HTERT RPE-1 (cell line): Measurements from ENCODE around the gene IWS1.

ENCODE experiments used
- in situ Hi-C: fragments of 300-500 bp; cut with MboI; formaldehyde crosslinking; loops from 4 replicates; pipeline ENCODE4 v1.14.3; 2020; ENCODE audit warnings: low sequenced_read_pairs

Gene IWS1

DNA sequence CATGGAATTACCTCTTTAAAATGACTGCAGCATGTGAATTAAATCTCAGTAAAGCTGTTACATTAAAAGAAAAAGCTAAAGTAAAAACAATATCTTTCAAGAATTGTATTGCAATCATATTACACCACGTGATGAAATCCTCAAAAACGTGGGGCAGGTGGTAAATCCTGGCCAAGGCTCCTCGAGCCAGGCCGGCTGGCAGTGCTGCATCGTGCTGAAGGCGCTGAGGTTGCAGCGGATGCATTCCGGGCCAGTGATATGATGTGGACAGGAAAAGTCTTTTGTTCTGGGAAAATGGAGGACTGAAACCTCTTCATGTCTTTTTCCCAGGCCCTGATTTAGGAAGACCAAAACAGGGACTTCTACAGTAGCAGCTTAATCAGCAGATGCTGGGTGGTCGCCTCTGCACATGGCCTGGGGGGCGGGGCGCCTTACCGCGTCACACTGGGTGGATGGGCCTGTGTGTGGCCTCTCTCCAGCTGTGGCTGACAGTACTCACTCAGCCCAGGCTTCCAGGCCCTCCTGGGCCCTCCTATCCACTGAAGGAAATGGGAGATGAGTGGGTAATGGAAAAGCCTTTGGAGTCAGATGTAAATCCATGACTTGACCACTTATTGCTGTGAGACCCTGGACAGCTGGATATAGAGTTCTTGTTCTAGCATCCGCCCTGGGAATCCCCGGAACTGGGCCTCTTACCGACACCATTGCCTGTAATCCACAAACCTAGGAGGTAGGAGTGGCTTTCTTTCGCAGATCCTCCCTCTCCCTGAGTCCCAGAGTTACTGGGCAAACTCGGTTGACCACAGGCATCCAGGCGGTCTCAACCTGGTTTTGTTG lies 62.9 kb downstream of the IWS1 start:
- in situ Hi-C loops = loop anchor here (25.0 kb wide), 1 partner anchor 151 kb away; no protein-coding TSS in a partner anchor

DNA sequence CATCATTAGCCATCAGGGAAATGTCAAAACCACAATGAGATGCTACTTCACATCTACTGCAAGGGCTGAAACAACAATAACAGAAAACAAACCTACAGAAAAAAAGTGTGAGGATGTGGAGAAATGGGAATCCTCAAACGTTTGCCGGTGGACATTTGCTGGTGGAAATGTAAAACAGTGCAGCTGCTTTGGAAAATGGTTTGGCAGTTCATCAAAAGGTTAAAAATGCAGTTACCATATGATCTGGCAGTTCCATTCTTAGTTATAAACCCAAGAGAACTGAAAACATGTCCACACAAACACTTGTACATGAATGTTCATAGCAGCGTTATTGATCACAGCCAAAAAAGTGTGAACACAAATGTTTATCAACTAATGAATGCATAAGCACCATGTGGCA lies 63.8 kb downstream of the IWS1 start:
- in situ Hi-C loops = loop anchor here (25.0 kb wide), 1 partner anchor 150 kb away; no protein-coding TSS in a partner anchor

DNA sequence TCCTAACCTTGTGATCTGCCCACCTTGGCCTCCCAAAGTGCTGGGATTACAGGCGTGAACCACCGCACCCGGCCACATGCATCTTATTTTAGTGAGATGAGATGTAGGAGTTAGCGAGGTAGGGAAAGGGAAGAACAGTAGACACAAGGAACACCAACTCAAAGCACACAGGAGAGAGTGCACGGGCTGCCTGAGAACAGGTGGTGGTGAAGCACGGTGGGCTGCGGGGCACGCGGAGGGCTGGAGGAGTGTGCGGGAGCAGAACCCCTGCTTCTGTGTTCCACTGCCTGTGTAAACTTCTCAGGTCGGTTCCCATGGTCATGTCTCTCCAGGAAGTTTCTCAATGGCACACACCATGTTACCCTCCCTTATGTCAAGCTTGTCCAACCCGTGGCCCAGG lies 69.3 kb downstream of the IWS1 start:
- in situ Hi-C loops = loop anchor here (25.0 kb wide), 1 partner anchor 145 kb away; no protein-coding TSS in a partner anchor

DNA sequence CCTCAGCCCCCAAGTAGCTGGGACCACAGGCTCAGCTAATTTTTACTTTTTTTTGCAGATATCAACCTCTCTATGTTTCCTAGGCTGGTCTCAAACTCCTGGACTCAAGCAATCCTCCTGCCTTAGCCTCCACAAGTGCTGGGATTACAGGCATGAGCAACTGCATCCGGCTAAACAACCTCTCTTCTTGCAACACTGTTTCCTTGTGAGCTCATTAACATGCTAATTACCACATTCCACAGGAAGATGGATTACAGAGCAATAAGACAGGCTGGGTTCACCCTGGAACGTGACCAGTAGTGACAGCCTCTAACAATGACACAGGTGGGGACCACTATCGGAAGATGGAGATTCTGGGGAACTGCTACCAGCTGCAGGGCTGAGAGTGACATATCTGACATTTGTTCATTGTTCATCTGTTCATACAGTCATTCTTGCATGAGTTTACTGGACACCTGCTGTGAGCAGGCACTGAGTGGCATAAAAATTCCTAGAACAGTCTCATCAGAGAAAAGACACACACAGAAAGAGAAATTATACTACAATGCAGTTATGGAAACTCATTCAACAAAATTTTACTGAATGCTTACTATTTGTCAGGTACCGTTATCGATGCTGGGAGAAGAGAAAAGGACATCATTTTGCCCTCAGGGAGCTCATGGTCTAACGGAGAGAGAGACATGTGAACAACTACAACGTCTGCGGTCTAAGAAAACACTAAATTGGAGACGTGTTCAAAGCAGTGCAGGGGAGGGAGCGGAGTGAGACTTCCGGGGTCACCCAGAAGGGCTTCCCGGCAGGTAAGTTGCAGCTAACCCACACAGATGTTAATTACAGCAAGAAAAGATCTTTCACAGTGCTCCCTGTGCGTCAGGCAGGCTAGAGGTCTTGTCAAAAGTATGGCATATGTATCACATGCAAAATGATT lies 70.5 kb downstream of the IWS1 start:
- in situ Hi-C loops = loop anchor here (25.0 kb wide), 1 partner anchor 144 kb away; no protein-coding TSS in a partner anchor

DNA sequence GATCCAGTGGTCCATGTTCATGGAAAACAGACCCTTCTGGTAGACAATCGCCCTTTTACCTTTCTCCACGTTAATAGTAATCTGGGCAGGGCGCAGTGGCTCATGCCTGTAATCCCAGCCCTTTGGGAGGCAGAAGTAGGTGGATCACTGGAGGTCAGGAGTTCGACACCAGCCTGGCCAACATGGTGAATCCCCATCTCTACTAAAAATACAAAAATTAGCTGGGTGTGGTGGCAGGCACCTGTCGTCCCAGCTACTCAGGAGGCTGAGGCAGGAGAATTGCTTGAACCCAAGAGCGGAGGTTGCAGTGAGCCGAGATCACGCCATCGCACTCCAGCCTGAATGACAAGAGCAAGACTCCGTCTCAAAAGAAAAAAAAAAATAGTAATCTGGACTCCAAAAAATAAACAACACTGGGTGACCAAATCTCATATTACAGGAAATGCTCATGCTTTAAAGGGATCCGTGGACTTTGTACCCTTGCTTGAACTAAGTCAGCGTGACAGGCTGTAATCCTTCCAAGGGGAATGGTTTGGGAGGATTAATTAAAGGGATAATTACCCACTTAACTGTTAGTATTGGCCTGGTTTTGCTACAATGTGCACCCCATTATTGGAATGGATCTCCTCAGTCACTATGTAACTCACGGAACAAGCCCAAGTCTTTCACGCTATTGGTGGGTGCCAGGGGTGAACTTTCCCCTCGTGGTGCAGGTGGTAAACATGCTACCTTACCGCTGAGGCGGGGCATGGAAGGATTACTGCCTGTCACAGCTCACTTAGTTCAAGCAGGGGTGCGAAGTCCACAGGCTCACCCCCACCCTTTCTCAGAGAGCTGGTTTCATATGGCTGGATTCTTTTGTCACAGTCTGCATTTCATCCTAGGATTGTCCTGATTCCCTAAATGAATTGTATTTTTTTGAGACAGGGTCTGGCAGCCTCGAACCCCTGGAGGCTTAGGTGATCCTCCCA lies 71.4 kb downstream of the IWS1 start:
- in situ Hi-C loops = loop anchor here (25.0 kb wide), 1 partner anchor 143 kb away; no protein-coding TSS in a partner anchor

DNA sequence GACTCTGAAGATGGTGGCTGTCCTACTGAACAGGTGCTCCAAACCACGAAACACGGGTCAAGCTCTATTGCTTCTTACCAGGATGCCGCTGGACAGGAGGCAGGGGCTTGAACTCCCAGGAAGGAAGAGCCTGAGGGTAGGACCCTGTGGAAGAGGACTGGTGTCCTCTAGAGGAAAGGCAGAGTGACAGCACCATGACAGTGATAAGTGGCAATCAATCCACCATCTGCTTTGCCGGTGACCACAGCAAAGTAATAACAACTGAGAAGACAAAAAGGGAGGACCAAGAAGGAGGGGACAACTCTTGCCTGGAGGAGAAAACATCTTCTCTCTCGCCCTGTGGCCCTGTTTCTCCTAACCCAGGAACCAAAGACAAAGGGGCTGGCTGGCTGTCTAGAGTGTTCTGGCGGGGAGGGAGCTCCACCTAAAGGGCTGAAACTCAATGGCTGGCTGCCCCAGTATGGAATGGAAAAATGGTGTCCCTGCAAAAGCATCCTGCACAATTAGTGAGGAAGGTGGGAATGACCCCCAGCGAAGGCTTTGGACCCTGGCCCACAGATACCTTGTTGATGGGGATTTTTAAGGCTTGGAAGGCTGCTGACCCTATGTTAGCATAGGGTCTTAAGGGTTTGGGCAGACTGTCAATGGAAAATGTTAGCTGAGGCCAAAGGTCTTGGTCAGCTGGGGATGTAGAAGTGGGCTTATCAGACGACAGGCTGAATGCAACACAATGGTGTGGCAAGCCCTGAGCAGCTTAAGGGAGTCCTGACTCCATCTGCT lies 72.7 kb downstream of the IWS1 start:
- in situ Hi-C loops = loop anchor here (25.0 kb wide), 1 partner anchor 141 kb away; no protein-coding TSS in a partner anchor

DNA sequence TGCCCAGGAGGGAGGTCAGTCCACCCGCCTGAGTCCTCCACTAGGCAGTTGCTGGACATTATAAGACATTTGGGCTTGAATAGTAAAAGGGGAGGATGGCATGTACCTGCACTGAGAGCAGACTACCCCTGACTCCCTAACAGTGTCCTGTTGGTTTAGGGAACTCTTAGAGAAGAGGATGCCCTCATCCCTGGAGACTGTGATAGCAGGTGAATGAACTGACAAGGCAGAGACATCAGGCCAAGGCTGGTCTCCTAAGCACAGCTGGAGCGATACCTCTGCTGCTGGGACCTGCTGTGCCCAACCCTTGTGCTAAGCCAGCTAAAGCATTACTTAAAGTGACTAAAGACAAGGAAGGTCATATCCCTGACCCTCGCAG lies 73.3 kb downstream of the IWS1 start:
- in situ Hi-C loops = loop anchor here (25.0 kb wide), 1 partner anchor 141 kb away; no protein-coding TSS in a partner anchor

DNA sequence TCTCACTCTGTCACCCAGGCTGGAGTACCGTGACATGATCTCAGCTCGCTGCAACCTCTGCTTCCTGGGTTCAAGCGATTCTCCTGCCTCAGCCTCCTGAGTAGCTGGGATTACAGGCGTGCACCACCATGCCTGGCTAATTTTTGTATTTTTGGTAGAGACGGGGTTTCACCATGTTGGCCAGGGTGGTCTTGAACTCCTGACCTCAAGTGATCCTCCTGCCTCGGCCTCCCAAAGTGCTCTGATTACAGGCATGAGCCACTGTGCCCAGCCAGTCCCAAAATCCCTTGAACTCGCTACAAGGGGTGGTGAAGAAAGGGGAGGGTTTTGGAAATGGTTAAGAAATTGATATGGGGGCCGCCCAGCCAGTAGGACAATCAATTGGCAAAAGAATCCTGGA lies 73.9 kb downstream of the IWS1 start:
- in situ Hi-C loops = loop anchor here (25.0 kb wide), 1 partner anchor 140 kb away; no protein-coding TSS in a partner anchor

DNA sequence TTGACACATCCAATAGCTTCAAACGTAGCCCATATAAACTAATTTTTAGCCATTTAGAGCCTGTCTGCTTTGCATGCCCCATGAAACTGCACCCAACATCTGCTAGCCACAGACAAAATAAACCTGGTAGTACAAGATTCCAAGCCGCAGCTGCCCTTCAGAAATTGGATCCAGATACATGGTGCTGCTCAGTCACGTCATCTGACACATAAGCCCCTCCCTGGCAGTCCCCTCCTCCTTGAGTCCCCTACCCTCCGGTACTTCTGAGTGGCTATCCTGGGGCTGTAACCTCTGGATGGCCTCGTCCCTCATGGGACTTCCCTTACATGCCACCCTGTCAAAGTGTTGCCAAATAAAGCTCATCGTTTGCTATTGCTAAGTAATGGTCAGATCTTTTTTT lies 74.3 kb downstream of the IWS1 start:
- in situ Hi-C loops = loop anchor here (25.0 kb wide), 1 partner anchor 140 kb away; no protein-coding TSS in a partner anchor

DNA sequence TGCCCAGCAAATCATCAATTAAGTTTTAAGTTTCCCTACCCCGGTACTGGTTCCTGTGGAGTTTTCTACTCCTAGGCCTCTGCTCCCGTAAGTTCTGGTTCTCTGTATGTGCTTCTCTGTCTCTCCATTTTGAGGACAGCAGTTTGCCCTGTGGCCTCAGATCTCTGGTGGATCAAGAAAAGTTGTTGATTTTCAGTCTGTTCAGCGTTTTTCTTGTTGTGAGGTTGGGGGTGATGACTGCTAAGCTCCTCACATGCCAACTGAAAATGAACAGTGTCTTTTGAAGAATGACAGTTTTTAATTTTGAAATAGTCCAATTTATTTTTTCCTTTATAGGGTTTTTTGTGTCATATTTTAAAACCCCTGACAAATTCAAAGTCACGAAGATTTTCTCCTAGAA lies 76.4 kb downstream of the IWS1 start:
- in situ Hi-C loops = loop anchor here (25.0 kb wide), 1 partner anchor 138 kb away; no protein-coding TSS in a partner anchor

DNA sequence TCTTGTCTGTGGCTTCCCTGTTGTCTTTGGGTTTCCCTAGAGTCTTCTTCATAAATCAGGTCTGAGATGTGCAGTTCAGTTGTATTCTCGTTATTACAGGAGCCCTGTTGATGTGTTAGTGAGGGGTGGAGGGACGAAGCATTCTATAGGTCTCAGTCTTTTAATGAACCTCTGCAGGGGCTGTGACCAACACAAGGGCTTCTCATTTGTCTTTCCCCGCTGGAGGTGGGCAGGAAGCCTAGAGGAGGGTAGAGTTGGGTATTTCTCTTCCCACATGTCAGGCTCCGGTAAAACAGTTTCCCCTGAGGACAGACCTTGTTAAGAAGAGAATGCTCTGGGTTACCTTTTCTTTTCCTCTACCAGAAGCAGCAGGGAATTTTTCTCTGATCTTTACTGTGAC lies 76.9 kb downstream of the IWS1 start:
- in situ Hi-C loops = no loop called here

DNA sequence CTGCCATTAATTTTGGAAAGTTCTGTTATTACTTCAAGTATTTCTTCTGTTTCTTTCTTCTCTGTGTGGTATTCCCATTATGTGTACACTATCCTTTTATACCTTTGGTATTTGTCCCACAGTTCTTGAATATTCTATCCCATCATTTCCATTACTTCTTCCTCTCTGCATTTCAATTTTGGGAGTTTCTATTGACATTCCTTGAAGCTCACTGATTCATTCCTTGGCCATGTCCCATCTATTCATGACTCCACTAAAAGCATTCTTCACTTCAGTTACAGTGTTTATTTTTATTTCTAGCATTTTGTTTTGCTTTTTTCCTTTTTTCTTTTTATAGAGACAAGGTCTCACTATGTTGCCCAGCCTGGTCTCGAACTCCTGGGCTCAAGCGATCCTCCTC lies 77.8 kb downstream of the IWS1 start:
- in situ Hi-C loops = no loop called here

DNA sequence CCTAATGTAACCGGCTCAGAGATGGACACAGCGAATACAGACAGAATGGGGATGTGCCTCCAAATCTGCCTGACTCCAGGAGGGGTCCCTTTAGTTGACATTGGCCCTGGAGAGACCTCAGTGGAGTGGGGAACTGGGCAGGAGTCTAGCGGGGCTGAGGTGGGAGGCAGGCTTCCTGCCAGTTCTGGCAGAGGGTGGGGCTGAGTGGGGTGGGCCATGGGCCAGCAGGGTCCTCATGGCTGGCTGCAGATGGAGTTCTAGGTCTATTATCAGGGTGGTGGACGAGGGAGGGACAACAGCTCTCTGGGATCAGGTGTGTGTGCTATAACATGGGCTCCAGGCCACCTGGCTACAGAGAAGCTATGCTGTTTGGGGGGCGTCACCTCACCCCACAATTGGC lies 86.9 kb downstream of the IWS1 start:
- in situ Hi-C loops = no loop called here

DNA sequence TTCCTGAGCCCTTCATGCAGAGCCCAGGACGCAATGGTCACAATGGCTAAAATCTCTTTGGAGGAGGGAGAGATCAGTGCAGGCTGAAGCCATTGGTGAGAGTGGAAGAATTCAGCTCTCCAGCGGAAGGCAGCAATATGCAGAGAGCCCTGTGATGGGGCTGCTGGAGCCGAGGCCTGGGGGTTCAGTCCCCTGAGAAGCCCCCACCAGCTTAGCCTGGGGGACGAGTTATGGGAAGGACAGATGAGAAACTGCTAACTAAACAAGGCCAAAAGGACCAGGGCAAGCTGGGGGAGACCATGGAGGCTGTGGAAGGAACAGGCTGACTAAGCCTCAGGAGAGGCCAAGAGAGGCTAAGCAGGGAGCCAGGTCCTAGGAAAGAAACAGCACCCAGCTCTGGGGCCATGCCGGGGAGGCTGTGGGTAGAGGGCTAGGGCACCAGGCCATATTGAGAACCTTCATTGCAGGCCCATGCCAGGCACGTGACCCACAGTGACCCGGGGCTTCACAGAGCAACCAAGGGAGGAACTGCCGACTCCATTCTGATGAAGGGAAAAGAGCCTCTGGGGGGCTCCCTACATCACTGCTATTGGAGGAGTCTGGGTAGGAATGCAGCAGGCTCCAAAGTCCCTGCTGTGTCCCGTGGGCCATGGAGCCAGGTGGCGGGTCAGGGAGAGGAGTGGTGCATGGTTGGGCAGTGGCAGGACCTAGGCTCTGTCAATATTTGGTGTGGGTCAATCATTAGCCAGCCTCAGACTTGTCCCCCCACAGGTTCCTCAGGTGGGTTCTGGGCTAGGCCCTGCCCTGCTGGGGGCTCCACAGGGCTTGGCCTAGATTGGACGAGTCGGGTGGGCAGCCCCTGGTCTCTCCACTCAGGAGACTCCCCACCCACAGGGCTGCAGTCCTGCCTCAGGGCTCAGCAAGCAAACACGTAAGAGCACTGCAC lies 88.2 kb downstream of the IWS1 start:
- in situ Hi-C loops = no loop called here

DNA sequence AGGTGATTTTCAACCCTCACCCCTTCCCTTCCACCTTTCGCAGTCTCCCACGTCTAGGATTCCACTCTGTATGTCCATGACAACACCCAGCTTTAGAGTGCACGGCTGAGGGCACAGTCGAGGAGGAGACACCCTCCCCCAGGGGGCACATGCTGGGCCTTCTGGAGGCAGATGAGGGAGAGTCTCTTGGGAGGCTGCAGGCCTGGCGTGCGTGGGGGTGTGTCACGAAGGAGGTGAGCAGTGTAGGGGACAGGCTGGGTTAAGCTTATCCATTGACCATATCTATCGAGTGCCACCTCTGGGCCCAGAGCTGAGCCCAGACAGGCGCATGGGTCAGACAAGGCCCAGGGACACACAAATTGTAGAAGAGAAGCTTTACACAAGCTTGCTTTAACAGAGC lies 89.2 kb downstream of the IWS1 start:
- in situ Hi-C loops = no loop called here

DNA sequence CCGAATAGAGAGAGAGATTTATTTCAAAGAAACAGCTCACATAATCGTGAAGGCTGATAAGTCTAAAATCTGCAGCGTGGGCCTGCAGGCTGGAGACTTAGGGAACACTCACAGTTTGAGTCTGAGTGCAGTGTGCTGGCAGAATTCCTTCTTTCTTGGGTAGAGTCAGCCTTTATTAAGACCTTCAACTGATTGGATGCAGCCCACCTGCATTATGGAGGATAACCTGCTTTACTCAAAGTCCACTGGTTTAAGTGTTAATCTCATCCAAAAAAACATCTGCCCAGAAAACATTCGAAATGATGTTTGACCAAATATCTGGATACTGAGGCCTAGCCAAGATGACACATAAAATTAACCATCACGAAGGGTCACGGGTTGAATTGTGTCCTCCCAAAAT lies 91.8 kb downstream of the IWS1 start:
- in situ Hi-C loops = no loop called here

DNA sequence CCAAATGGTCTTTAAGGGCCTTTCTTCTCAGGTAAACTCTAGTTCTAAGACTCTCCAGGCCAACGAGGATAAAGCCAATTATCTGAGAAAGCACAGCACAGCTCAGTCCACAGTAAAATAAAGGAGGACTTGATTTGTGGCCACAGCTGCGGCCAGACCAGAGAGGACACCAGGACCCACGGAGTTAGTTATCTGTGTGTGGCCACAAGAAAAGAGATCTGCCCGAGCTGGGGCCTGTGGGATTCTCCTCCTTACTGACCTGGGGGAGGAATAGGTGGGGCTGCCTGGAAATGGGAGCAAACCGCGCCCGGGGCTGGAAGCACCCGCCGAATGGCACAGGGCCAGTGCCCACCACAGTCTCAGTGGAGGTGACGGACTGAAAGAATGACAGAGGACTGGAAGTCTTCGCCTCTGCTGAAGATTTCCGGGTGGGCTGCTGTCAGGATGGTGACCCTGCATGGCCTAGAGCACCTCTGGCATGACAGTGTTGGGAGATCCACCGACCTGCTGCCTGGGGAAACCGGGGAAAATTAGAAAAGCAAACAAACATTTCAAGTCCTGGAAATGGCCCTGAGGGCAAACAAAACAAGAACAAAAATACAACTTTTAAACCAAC lies 94.8 kb downstream of the IWS1 start:
- in situ Hi-C loops = no loop called here
